HG03196 (cell line): Measurements from ENCODE around the gene ILF3.
A peak's percentile ranks its signal among the peaks of the same experiment; 100 is the strongest.

ENCODE experiments used
- ATAC-seq: cut with Tn5 transposase; IDR thresholded peaks from one replicate; pipeline ENCODE4 v1.9.1; 2021; ENCODE audit not compliant: unreplicated experiment

The ILF3 gene

GRCh38 chr19:10694706-10695307 lies 40.7 kb downstream of the ILF3 start:
- no peak for ATAC-seq

DNA sequence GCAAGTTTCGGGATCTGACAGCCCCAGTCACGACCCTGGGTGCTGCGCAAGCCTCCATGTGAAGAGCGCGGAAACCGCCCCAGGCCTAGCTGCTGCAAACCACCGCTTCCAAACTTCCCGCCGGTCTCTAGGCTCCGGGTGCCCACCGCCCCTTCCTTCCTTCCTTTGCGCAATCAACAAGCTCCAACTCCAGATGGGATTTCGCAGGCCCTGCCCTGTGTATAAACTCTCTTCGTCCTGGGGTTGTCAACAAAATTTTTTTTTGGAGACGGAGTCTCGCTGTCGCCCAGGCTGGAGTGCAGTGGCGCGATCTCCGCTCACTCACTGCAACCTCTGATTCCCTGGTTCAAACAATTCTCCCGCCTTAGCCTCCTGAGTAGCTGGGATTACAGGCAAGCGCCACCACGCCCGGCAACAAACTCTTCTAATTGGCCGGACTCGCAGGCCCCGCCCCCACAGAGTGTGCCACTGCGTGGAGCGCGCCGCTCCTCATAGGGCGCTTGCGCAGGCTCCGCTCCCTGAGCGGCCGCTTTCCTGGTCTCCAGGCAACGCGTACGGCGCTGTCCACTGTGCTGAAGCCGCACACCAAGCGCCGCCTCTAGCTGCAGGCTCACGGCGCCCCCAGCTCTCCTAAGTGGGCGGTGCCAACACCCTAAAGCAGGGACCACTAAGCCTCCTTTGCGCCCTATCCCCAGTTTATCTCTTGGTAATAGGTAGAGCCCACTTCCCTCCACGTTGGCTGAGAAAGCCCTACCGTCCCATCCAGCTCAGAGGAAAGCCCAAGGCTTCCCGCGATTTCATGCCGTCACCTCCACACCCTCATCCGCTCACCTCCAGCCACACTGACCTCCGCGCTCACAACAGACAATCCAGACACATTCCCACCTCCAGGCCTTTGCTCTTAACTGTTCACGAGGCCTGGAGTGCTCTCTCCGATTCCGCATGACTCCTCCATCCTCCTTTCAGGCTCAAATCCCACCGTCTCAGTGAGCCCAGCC lies 41.6 kb downstream of the ILF3 start:
- no peak for ATAC-seq

- no peak for ATAC-seq
Observed at GRCh38 chr19:10699650-10700335, 45.6 kb downstream of the ILF3 start.

DNA sequence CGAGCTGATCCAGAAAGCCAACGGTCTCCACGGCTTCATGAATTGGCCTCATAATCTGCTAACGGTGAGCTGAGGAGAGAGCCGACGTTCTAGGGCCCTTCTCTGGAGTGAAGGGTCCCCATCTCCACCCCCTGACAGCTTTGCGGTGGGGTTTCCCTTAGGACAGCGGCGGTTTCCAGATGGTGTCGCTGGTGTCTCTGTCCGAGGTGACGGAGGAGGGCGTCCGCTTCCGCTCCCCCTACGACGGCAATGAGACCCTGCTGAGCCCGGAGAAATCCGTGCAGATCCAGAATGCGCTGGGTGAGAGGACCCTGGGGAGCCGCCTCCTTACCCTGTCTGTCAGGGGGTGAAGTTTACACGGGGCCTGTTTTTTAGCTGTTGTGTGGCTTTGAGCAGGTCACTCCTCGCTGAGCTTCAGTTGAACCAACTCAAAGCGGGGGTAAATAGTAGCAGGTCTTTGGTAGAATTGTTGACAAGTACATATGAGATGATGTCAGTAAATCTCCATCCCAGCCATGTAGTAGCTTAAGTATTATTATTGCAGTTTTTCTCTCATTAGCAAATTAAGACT lies 47.9 kb downstream of the ILF3 start:
- ATAC-seq = peak; percentile 27

DNA sequence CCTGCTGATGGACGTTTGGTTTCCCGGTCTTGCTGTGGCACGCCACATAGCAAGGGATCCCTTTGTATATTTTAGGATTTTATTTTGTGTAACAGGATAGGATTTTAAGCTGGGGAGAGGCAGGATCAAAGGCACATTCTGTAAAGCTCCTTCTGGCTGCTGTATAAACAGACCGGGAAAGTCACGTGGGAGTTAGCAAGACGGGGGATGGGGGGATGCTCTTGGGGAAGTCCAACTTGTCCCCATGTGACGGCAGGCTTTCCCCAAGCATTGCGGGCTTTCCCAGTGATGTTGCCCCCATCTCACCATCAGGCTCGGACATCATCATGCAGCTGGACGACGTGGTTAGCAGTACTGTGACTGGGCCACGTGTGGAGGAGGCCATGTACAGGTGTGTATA lies 52.8 kb downstream of the ILF3 start:
- no peak for ATAC-seq

- no peak for ATAC-seq
Observed at GRCh38 chr19:10707440-10707839, 53.3 kb downstream of the ILF3 start.

GRCh38 chr19:10708291-10708690 lies 54.1 kb downstream of the ILF3 start:
- ATAC-seq = no peak

DNA sequence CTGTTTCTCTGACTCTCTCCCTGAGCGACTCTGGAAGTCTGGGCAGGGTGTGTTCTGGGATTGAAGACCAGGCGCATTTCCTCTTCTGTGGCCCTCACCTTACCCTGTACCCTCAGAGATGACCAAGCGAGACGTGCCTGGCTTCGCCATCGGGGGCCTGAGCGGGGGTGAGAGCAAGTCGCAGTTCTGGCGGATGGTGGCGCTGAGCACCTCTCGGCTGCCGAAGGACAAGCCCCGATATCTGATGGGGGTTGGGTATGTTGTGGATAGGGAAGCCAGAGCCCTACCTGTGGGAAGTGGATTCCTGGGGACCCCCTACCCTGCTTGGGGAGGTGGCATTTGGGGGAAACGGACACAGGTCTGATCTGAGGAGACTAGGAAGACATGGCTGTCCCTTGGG lies 57.9 kb downstream of the ILF3 start:
- ATAC-seq = no peak

DNA sequence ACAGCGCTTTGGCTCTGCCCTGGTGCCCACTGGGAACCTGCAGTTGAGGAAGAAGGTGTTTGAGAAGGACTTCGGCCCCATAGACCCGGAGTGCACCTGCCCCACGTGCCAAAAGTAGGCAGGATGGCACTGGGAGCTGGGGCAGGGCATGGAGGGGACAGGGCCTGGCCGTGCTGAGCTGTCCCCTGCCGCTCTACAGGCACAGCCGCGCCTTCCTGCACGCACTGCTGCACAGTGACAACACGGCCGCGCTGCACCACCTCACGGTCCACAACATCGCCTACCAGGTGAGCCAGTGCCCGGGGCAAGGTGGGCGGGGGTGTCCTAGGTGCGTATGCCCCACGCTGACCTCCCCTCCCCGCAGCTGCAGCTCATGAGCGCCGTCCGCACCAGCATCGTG lies 58.6 kb downstream of the ILF3 start:
- no peak for ATAC-seq

GRCh38 chr19:10713317-10713716 lies 59.2 kb downstream of the ILF3 start:
- no peak for ATAC-seq

DNA sequence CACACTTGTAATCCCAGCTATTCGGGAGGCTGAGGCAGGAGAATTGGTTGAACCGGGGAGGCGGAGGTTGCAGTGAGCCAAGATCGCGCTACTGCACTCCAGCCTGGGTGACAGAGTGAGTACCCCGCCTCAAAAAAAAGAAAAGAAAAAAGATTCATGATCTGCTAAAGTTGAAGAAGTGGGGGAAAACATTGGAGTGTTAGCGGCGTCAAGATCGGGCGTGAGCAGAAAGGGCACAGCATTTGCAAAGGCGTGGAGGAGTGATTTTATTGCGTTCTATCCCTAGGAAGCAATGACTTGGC lies 62.9 kb downstream of the ILF3 start:
- ATAC-seq = no peak

- peak; percentile 83 for ATAC-seq
Observed at GRCh38 chr19:10717356-10718204, 63.4 kb downstream of the ILF3 start, which contains the start of gene DNM2. TSS of gene DNM2 (plus strand) at chr19:10718079. CDS start at chr19:10718243, 164 bp downstream.

- peak; percentile 12 for ATAC-seq
Observed at GRCh38 chr19:10718205-10719196, 64.4 kb downstream of the ILF3 start.

- ATAC-seq = no peak
Observed at GRCh38 chr19:10719466-10719961, 65.4 kb downstream of the ILF3 start.

- no peak for ATAC-seq
Observed at GRCh38 chr19:10720607-10721125, 66.5 kb downstream of the ILF3 start.

DNA sequence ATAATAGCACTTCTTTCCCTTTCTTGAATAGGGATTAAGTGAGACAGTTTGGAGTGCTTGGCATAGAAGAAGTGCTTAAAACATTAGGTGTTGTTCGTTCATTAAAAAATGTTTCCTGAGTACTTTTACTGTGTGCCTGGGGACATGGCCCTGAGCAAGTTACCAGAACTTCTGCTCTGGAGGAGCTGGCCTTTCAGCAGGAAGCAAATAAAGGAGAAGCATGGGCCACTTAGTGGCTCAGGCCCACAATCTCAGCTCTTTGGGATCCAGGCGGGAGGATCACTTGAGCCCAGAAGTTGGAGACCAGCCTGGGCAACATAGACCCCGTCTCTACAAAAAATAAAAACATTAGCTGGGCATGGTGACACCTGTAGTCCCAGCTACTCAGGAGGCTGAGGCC lies 69.4 kb downstream of the ILF3 start:
- ATAC-seq = no peak

- ATAC-seq = no peak
Observed at GRCh38 chr19:10724573-10725071, 70.5 kb downstream of the ILF3 start.

DNA sequence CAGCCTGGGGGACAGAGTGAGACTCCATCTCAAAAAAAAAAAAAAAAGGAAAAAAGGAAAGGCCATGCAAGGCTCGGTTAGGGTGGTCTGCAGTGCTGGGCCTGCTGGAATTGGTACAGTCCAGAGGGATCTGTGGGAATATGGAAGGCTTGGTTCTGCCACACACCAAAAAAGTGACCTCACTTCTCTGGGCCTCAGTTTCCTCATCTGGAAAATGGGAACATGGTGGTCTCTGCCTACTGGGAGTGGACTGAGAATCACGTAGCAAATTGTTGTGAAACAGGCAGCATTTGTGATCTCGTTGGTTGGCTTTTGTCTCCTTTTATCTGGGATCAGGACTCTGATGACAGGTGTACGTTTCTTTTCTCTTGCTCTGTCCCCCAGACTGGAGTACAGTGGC lies 71.3 kb downstream of the ILF3 start:
- ATAC-seq = no peak

DNA sequence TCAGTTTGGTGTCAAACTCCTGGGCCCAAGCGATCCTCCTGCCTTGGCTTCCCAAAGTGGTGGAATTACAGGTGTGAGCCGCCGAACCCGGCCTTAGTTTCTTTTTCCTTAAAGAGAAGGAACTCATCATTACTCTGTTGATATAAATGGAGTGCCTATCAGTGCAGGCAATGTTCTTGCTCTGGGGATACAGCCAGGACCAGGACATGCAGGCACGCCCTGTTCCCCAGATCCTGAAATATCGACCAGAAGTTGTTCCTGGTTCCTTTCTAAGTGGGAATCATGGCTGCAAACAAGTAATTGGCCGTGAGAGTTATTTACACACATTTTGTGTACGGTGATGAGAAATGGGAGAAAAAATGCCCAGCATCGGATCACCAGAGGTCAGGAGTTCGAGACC lies 72.1 kb downstream of the ILF3 start:
- ATAC-seq = no peak
